DND-41 (cell line): Measurements from ENCODE around the gene ANKRD11.

ENCODE experiments used
- ATAC-seq: fragments of 200-7000 bp; cut with Tn5 transposase; 3 replicates; pipeline ENCODE4 v1.9.1; 2021; ENCODE audit warnings: low read depth; ENCODE audit not compliant: insufficient read depth
- DNase-seq: peaks from one replicate; pipeline ENCODE4 v3.0.0-alpha.2; 2020
- H2AFZ ChIP-seq: 2 replicates; pipeline ENCODE4 v1.6.0; 2012; ENCODE audit warnings: low read depth, low read length
- H3K27ac ChIP-seq: 2 replicates; pipeline ENCODE4 v1.5.1; 2012; ENCODE audit warnings: low read length, inconsistent platforms
- H3K27me3 ChIP-seq: fragments of 200-600 bp; sonication (generic); 2 replicates; pipeline ENCODE4 v1.6.0; 2012; ENCODE audit warnings: low read length, mild to moderate bottlenecking, inconsistent platforms; ENCODE audit not compliant: insufficient read depth, poor library complexity
- H3K36me3 ChIP-seq: 2 replicates; pipeline ENCODE4 v1.5.1; 2012; ENCODE audit warnings: low read length, inconsistent platforms; ENCODE audit not compliant: insufficient read depth
- H3K4me1 ChIP-seq: 2 replicates; pipeline ENCODE4 v1.5.1; 2012; ENCODE audit warnings: mild to moderate bottlenecking, low read length; ENCODE audit not compliant: insufficient read depth
- H3K4me2 ChIP-seq: 2 replicates; pipeline ENCODE4 v1.6.0; 2012; ENCODE audit warnings: mild to moderate bottlenecking, moderate library complexity, low read length, inconsistent platforms; ENCODE audit not compliant: insufficient read depth
- H3K4me3 ChIP-seq, 2 experiments: fragments of 200-600 bp in 1 of 2; shearing (Covaris generic) in 1 of 2; 2 replicates each; pipeline ENCODE4 v1.5.1; 2012 to 2016; ENCODE audit warnings: inconsistent platforms in 2 of 2, low read length in 2 of 2, mild to moderate bottlenecking in 2 of 2, low read depth in 1 of 2, moderate library complexity in 1 of 2
- H3K79me2 ChIP-seq: 2 replicates; pipeline ENCODE4 v1.6.0; 2012; ENCODE audit warnings: low read length, inconsistent platforms; ENCODE audit not compliant: insufficient read depth
- H3K9ac ChIP-seq: 2 replicates; pipeline ENCODE4 v1.6.0; 2012; ENCODE audit warnings: low read depth, mild to moderate bottlenecking, inconsistent platforms, low read length, moderate library complexity
- H3K9me3 ChIP-seq: 2 replicates; pipeline ENCODE4 v1.5.1; 2012; ENCODE audit warnings: low read length, moderate library complexity, mild to moderate bottlenecking, inconsistent platforms; ENCODE audit not compliant: insufficient read depth, severe bottlenecking
- H4K20me1 ChIP-seq: 2 replicates; pipeline ENCODE4 v1.6.0; 2012; ENCODE audit warnings: low read length; ENCODE audit not compliant: insufficient read depth
- CTCF ChIP-seq: IDR thresholded peaks from 2 replicates; pipeline ENCODE4 v1.5.1; 2012; ENCODE audit warnings: borderline replicate concordance, low read length, moderate library complexity, mild to moderate bottlenecking; ENCODE audit not compliant: poor library complexity, severe bottlenecking; ENCODE audit errors: extremely low read depth
- EZH2 ChIP-seq: IDR thresholded peaks from 3 replicates; pipeline ENCODE4 v1.6.1; 2012; ENCODE audit warnings: borderline replicate concordance, low read depth, mild to moderate bottlenecking, moderate library complexity, low read length, inconsistent platforms; ENCODE audit not compliant: severe bottlenecking

ANKRD11 gene

GRCh38 chr16:89285381-89285780 is 205.0 kb downstream of the ANKRD11 start:
- H3K4me2 ChIP-seq, result no peak overlapping the region
- no peak overlapping the region for H3K4me3 ChIP-seq
- ATAC-seq, result no peak
- H3K79me2 ChIP-seq, result peaks cover 65% of the 10 kb centered on the region
- no peak overlapping the region for H3K27ac ChIP-seq
- H3K36me3 ChIP-seq, result peaks cover 97% of the 10 kb centered on the region
- DNase-seq, result no peak
- no peaks in the 10 kb centered on the region for H3K4me1 ChIP-seq
- no peaks in the 10 kb centered on the region for H3K27me3 ChIP-seq
- no peak for TF ChIP-seq CTCF
- no peak for TF ChIP-seq EZH2
- H3K9ac ChIP-seq, result no peak overlapping the region
- H4K20me1 ChIP-seq, result peaks cover 61% of the 10 kb centered on the region
- H3K9me3 ChIP-seq, result no peaks in the 10 kb centered on the region
- H2AFZ ChIP-seq, result no peak overlapping the region

GRCh38 chr16:89283449-89283848 is 206.9 kb downstream of the ANKRD11 start:
- ATAC-seq (no peak), DNase-seq (no peak)
- TF ChIP-seq EZH2 (no peak), CTCF (no peak)
- Histone ChIP-seq H3K9ac (no peak overlapping the region), H3K27ac (no peak overlapping the region), H3K4me2 (no peak overlapping the region), H3K36me3 (peaks cover 94% of the 10 kb centered on the region), H4K20me1 (peaks cover 57% of the 10 kb centered on the region), H3K4me1 (no peaks in the 10 kb centered on the region), H3K4me3 (no peak overlapping the region), H3K27me3 (no peaks in the 10 kb centered on the region), H2AFZ (no peak overlapping the region), H3K9me3 (no peaks in the 10 kb centered on the region), H3K79me2 (peaks cover 55% of the 10 kb centered on the region)

- no peak overlapping the region for H3K4me2 ChIP-seq
- H3K9ac ChIP-seq, result no peak overlapping the region
- TF ChIP-seq CTCF (no peak), EZH2 (no peak)
- no peaks in the 10 kb centered on the region for H3K9me3 ChIP-seq
- peaks cover 57% of the 10 kb centered on the region for H4K20me1 ChIP-seq
- H3K27me3 ChIP-seq, result no peaks in the 10 kb centered on the region
- no peaks in the 10 kb centered on the region for H3K4me1 ChIP-seq
- DNase-seq, result no peak
- no peak overlapping the region for H3K4me3 ChIP-seq
- peaks cover 94% of the 10 kb centered on the region for H3K36me3 ChIP-seq
- ATAC-seq, result no peak
- H2AFZ ChIP-seq, result no peak overlapping the region
- H3K27ac ChIP-seq, result no peak overlapping the region
- peaks cover 58% of the 10 kb centered on the region for H3K79me2 ChIP-seq
Observed at GRCh38 chr16:89282523-89282922, 207.8 kb downstream of the ANKRD11 start.

- no peaks in the 10 kb centered on the region for H3K27me3 ChIP-seq
- no peak overlapping the region for H3K27ac ChIP-seq
- no peak for TF ChIP-seq CTCF
- TF ChIP-seq EZH2, result no peak
- no peaks in the 10 kb centered on the region for H3K9me3 ChIP-seq
- H3K9ac ChIP-seq, result no peak overlapping the region
- H3K4me1 ChIP-seq, result no peaks in the 10 kb centered on the region
- no peak overlapping the region for H2AFZ ChIP-seq
- no peak for DNase-seq
- H3K4me2 ChIP-seq, result no peak overlapping the region
- no peak for ATAC-seq
- H3K36me3 ChIP-seq, result peaks cover 94% of the 10 kb centered on the region
- H3K4me3 ChIP-seq, result no peak overlapping the region
- peaks cover 60% of the 10 kb centered on the region for H3K79me2 ChIP-seq
- peaks cover 61% of the 10 kb centered on the region for H4K20me1 ChIP-seq
Observed at GRCh38 chr16:89281829-89282228, 208.5 kb downstream of the ANKRD11 start.
